A549 (cell line): ENCODE measurements around the gene CLEC16A.

ENCODE experiments used
- BHLHE40 ChIP-seq: IDR thresholded peaks from 2 replicates; pipeline ENCODE4 v1.6.1; 2012; ENCODE audit warnings: low read depth, low read length, inconsistent platforms
- EP300 ChIP-seq, 2 experiments: fragments of >200 bp; sonication (Bioruptor Twin); formaldehyde crosslinking; IDR thresholded peaks; 2 replicates in 1 of 2; 3 replicates in 1 of 2; pipeline ENCODE4 v1.6.1; 2016 to 2017
- ESRRA ChIP-seq: fragments of 150-350 bp; IDR thresholded peaks from 2 replicates; pipeline ENCODE4 v1.6.1; 2014; ENCODE audit warnings: mild to moderate bottlenecking, low read length, borderline replicate concordance
- GATA3 ChIP-seq: IDR thresholded peaks from 2 replicates; pipeline ENCODE4 v1.6.1; 2012; ENCODE audit warnings: borderline replicate concordance
- JUN ChIP-seq, 2 experiments: fragments of >200 bp; sonication (Bioruptor Twin); formaldehyde crosslinking; IDR thresholded peaks; 2 replicates in 1 of 2; 3 replicates in 1 of 2; pipeline ENCODE4 v1.6.1; 2016 to 2017
- POLR2A ChIP-seq: IDR thresholded peaks from 2 replicates; pipeline ENCODE4 v1.6.1; 2012; ENCODE audit warnings: mild to moderate bottlenecking, low read length
- POLR2AphosphoS2 ChIP-seq: conservative IDR thresholded peaks from 2 replicates; pipeline ENCODE4 v1.6.1; 2012; ENCODE audit warnings: low read length, improper control_type of control experiment, inconsistent platforms
- RAD21 ChIP-seq, 2 experiments: fragments of >200 bp in 1 of 2; sonication (Bioruptor Twin) in 1 of 2; formaldehyde crosslinking in 1 of 2; IDR thresholded peaks in 1 of 2; conservative IDR thresholded peaks in 1 of 2; 2 replicates in 1 of 2; 3 replicates in 1 of 2; pipeline ENCODE4 v1.6.1; 2012 to 2018; ENCODE audit warnings: inconsistent platforms in 1 of 2
- ZSCAN20 ChIP-seq: fragments of 250-450 bp; sonication (Bioruptor Pico); IDR thresholded peaks from 2 replicates; pipeline ENCODE4 v1.8.0; 2022; ENCODE audit warnings: mild to moderate bottlenecking, moderate library complexity
- TF ChIP-seq, protein P1 (sequence below): fragments of 150-350 bp; IDR thresholded peaks from 2 replicates; pipeline ENCODE4 v1.6.1; 2014; ENCODE audit warnings: low read depth, mild to moderate bottlenecking, low read length
- TF ChIP-seq, protein P2 (sequence below): fragments of >200 bp; sonication (Bioruptor Twin); formaldehyde crosslinking; IDR thresholded peaks from 3 replicates; pipeline ENCODE4 v1.5.1; 2016
- TF ChIP-seq, protein P3 (sequence below): fragments of 200-600 bp; sonication (generic); IDR thresholded peaks from 2 replicates; pipeline ENCODE4 v1.6.1; 2016; ENCODE audit warnings: antibody characterized with exemption, mild to moderate bottlenecking, moderate library complexity
- TF ChIP-seq, protein P4 (sequence below): fragments of 450-650 bp; IDR thresholded peaks from 2 replicates; pipeline ENCODE4 v1.6.1; 2014; ENCODE audit warnings: antibody characterized with exemption
- TF ChIP-seq, protein P5 (sequence below): IDR thresholded peaks from 2 replicates; pipeline ENCODE4 v1.6.1; 2012

DNA sequence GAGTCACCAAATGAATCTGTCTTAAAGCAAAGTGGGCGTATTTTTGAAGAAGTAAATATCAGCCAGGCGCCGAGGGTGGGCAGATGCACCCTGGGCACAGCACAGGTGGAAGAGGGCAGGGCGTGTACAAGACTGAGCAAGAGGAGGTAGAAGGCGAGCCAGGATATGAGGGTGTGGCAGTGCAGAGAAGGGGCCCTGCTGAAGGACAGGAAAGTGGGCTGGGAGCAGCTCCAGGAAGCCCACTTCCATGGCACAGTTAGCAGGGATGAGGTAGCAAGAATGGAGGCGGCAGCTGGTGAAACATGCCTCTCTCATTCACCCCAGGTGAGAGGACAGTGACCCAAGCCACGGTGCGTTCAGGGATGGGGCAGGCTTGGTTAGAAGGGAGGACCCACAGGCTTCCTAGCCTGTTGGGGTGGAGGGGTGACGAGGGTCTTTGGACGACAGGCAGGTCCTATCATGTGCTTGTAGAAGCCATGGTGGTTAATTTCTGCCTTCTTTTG, 149.3 kb downstream of the CLEC16A start:
- TF ChIP-seq, protein P1, sequence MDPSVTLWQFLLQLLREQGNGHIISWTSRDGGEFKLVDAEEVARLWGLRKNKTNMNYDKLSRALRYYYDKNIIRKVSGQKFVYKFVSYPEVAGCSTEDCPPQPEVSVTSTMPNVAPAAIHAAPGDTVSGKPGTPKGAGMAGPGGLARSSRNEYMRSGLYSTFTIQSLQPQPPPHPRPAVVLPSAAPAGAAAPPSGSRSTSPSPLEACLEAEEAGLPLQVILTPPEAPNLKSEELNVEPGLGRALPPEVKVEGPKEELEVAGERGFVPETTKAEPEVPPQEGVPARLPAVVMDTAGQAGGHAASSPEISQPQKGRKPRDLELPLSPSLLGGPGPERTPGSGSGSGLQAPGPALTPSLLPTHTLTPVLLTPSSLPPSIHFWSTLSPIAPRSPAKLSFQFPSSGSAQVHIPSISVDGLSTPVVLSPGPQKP: no peak
- TF ChIP-seq, protein P2, sequence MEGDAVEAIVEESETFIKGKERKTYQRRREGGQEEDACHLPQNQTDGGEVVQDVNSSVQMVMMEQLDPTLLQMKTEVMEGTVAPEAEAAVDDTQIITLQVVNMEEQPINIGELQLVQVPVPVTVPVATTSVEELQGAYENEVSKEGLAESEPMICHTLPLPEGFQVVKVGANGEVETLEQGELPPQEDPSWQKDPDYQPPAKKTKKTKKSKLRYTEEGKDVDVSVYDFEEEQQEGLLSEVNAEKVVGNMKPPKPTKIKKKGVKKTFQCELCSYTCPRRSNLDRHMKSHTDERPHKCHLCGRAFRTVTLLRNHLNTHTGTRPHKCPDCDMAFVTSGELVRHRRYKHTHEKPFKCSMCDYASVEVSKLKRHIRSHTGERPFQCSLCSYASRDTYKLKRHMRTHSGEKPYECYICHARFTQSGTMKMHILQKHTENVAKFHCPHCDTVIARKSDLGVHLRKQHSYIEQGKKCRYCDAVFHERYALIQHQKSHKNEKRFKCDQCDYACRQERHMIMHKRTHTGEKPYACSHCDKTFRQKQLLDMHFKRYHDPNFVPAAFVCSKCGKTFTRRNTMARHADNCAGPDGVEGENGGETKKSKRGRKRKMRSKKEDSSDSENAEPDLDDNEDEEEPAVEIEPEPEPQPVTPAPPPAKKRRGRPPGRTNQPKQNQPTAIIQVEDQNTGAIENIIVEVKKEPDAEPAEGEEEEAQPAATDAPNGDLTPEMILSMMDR: no peak
- TF ChIP-seq, protein P3, sequence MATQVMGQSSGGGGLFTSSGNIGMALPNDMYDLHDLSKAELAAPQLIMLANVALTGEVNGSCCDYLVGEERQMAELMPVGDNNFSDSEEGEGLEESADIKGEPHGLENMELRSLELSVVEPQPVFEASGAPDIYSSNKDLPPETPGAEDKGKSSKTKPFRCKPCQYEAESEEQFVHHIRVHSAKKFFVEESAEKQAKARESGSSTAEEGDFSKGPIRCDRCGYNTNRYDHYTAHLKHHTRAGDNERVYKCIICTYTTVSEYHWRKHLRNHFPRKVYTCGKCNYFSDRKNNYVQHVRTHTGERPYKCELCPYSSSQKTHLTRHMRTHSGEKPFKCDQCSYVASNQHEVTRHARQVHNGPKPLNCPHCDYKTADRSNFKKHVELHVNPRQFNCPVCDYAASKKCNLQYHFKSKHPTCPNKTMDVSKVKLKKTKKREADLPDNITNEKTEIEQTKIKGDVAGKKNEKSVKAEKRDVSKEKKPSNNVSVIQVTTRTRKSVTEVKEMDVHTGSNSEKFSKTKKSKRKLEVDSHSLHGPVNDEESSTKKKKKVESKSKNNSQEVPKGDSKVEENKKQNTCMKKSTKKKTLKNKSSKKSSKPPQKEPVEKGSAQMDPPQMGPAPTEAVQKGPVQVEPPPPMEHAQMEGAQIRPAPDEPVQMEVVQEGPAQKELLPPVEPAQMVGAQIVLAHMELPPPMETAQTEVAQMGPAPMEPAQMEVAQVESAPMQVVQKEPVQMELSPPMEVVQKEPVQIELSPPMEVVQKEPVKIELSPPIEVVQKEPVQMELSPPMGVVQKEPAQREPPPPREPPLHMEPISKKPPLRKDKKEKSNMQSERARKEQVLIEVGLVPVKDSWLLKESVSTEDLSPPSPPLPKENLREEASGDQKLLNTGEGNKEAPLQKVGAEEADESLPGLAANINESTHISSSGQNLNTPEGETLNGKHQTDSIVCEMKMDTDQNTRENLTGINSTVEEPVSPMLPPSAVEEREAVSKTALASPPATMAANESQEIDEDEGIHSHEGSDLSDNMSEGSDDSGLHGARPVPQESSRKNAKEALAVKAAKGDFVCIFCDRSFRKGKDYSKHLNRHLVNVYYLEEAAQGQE: no peak
- TF ChIP-seq JUN (IDR thresholded peaks at IDR 0.05) (no peak), GATA3 (no peak), POLR2AphosphoS2 (no peak), POLR2A (no peak), ZSCAN20 (CRISPR knock-in tag) (no peak), ESRRA (no peak), RAD21 (conservative IDR thresholded peaks at IDR 0.05 in 1 of 2, IDR thresholded peaks at IDR 0.05 in 1 of 2) (no peak), EP300 (IDR thresholded peaks at IDR 0.05) (no peak), BHLHE40 (no peak)
- TF ChIP-seq, protein P4, sequence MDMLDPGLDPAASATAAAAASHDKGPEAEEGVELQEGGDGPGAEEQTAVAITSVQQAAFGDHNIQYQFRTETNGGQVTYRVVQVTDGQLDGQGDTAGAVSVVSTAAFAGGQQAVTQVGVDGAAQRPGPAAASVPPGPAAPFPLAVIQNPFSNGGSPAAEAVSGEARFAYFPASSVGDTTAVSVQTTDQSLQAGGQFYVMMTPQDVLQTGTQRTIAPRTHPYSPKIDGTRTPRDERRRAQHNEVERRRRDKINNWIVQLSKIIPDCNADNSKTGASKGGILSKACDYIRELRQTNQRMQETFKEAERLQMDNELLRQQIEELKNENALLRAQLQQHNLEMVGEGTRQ: no peak
- TF ChIP-seq, protein P5, sequence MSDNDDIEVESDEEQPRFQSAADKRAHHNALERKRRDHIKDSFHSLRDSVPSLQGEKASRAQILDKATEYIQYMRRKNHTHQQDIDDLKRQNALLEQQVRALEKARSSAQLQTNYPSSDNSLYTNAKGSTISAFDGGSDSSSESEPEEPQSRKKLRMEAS: no peak
